Measurements from ENCODE around the gene FNDC3B. TPM values are rescaled to one million over a fixed set of nuclear protein-coding genes. Genes with fewer than 3 reads are reported as not detected.
A peak's percentile ranks its signal among the peaks of the same experiment; 100 is the strongest.

FNDC3B gene
- total and polyA plus RNA-seq, 3 donors from 2014 or later = 24.2 to 63.5 (median 57.7) TPM

DNA sequence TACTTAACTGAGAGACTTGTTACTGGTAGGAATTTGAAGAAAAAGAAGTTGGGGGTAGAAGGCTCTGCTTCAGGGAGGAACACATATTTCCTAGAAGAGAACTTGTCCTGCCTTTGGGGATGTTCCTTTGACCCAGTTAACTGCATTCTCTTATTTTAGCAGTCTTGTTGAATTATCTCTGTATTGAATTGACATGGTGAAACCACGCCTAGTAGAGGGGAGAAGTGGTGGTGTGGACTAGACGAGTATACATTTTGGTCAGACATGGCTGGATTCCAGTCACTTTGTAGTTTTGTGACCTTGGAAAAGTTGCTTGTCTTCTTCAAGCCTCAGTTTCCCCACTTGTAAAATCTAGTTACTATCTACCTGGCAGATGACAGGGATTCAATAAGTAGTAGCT lies 87.8 kb downstream of the FNDC3B start:
- TF ChIP-seq, protein P1, sequence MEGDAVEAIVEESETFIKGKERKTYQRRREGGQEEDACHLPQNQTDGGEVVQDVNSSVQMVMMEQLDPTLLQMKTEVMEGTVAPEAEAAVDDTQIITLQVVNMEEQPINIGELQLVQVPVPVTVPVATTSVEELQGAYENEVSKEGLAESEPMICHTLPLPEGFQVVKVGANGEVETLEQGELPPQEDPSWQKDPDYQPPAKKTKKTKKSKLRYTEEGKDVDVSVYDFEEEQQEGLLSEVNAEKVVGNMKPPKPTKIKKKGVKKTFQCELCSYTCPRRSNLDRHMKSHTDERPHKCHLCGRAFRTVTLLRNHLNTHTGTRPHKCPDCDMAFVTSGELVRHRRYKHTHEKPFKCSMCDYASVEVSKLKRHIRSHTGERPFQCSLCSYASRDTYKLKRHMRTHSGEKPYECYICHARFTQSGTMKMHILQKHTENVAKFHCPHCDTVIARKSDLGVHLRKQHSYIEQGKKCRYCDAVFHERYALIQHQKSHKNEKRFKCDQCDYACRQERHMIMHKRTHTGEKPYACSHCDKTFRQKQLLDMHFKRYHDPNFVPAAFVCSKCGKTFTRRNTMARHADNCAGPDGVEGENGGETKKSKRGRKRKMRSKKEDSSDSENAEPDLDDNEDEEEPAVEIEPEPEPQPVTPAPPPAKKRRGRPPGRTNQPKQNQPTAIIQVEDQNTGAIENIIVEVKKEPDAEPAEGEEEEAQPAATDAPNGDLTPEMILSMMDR (IDR thresholded peaks at IDR 0.05) = no peak
- no peak for TF ChIP-seq POLR2A (IDR thresholded peaks at IDR 0.05)
- intact Hi-C loops (cut with DNase I; ENCODE audit: low total_unique reads) = no loop called here
- Histone ChIP-seq H3K36me3 (ENCODE audit: low read depth, missing control alignments) (no peaks in the 10 kb centered on the region), H3K4me1 (peaks cover 20% of the 10 kb centered on the region), H3K4me3 (no peak overlapping the region), H3K9me3 (no peaks in the 10 kb centered on the region), H3K27ac (no peak overlapping the region), H3K27me3 (no peaks in the 10 kb centered on the region)
- no peak for DNase-seq
- WGBS, 2 donors = 81 to 83% methylated on average over 2 of the region's 2 CpGs

DNA sequence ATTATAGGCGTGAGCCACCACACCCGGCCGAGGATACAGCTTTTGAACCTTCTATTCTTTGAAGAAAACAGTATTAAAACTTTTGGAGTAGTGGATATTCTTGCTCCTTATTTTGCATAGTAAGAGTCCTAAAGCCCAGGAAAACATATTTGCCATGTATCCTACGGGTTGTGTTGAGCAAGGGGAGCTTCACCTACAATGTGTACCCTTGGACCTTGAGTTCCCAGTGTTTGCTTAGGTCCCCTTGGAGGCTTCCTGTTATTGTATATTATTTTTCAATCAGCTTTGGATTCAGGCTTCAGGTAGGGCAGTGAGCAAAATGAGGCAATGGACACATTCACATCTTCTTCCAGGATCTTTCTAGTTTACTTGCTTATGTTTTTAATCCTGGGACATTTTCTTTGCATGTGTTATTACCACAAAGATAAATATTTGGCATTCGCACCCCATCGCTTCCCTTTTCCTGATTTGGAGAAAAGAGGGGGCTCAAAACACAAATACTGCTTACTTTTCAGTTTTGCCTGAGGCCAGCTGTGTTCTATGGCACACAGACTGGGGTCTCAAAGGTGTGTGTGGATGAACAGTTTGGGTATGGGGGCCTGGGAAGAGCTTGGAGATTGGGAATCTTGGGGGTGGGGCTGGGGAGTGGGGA lies 88.7 kb downstream of the FNDC3B start:
- H3K27ac ChIP-seq = no peak overlapping the region
- no peak for DNase-seq
- no peaks in the 10 kb centered on the region for H3K27me3 ChIP-seq
- H3K36me3 ChIP-seq (ENCODE audit: low read depth, missing control alignments) = no peaks in the 10 kb centered on the region
- TF ChIP-seq, protein P1 (IDR thresholded peaks at IDR 0.05) = no peak
- no peak for TF ChIP-seq POLR2A (IDR thresholded peaks at IDR 0.05)
- WGBS, 2 donors = 97 to 98% methylated on average over 6 of the region's 6 CpGs
- H3K4me3 ChIP-seq = no peak overlapping the region
- H3K4me1 ChIP-seq = peaks cover 20% of the 10 kb centered on the region
- no peaks in the 10 kb centered on the region for H3K9me3 ChIP-seq
- intact Hi-C loops (cut with DNase I; ENCODE audit: low total_unique reads) = no loop called here

DNA sequence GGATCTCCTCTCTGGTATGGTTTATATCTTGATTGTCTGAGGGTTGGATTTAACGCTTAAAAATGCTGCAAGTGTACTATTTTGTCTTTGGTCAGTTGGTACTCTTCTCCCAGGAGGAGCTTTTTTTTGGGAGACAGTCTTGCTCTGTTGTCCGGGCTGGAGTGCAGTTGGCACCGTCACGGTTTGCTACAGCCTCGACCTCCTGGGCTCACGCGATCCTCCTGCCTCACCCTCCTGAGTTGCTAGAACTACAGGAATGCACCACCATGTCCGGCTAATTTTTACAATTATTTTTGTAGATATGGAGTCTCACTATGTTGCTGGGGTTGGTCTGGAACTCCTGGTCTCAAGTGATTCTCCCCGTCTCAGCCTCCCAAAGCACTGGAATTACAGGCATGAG lies 89.5 kb downstream of the FNDC3B start:
- intact Hi-C loops (cut with DNase I; ENCODE audit: low total_unique reads) = no loop called here
- TF ChIP-seq POLR2A (IDR thresholded peaks at IDR 0.05) = no peak
- TF ChIP-seq, protein P1 (IDR thresholded peaks at IDR 0.05) = no peak
- Histone ChIP-seq H3K4me1 (peaks cover 20% of the 10 kb centered on the region), H3K27ac (no peak overlapping the region), H3K4me3 (no peak overlapping the region), H3K27me3 (no peaks in the 10 kb centered on the region), H3K36me3 (ENCODE audit: low read depth, missing control alignments) (no peaks in the 10 kb centered on the region), H3K9me3 (no peaks in the 10 kb centered on the region)
- 95 to 97% methylated on average over 9 of the region's 9 CpGs for WGBS, 2 donors
- DNase-seq = no peak

DNA sequence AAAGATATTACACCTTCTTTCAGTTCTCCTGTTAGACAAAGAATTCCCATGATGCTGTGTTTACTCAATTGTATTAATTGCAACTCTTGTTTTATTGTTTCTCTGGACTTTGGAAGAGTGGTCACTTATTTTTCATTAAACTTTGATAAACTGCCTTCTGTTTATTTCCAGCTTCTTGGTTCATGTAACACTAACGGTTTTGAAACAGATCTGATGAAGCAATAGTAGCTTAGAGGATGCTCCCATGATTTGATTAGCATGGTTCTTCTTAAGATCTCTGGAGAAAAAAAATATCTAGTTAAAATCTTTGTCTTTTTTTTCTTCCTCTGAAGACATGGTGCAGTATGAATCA lies 90.1 kb downstream of the FNDC3B start:
- Histone ChIP-seq H3K9me3 (no peaks in the 10 kb centered on the region), H3K27ac (no peak overlapping the region), H3K4me1 (peaks cover 20% of the 10 kb centered on the region), H3K36me3 (ENCODE audit: low read depth, missing control alignments) (no peaks in the 10 kb centered on the region), H3K27me3 (no peaks in the 10 kb centered on the region), H3K4me3 (no peak overlapping the region)
- 63 to 67% methylated on average over 1 of the region's 1 CpG for WGBS, 2 donors
- intact Hi-C loops (cut with DNase I; ENCODE audit: low total_unique reads) = no loop called here
- DNase-seq = no peak
- no peak for TF ChIP-seq POLR2A (IDR thresholded peaks at IDR 0.05)

DNA sequence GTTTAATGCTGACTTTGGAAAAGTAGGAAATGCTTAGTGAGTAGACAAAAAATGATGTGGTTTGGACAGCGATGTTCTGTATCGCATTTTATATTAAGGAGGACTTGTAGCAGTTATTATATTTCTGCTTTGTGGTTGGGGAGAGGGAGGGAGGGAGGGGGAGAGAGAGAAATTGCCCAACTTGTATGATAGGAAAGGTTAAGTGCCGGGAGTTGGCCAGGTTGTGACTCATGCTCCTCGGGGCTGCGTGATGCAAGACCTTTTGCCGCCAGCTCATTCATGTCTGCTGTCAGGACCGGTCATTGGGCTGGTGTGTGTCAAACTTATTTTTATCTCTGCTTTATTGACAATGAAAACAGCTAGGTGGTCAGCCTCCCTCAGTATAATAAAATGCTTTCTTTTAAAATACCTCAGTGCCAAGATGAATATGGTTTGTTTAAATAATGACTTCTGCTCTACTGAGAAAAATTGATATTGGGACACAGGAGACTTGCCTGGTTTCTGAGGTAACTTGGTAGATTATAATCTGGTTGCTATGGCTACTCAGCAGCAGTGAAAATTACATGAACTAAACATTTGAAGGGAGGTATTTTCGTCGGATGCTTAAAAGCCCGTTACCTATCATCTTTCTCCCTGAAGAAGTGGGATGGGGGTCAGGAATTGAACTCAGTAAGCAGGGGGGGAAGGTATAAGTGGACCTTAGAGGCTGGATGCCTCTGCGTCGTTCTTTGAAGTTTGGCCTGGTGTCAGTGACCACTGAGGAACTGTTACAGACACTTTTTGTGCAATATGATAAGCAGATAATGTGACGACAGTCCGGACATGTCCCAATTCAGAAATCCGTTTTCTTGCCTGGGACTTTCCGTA lies 90.7 kb downstream of the FNDC3B start:
- 70 to 79% methylated on average over 16 of the region's 16 CpGs for WGBS, 2 donors
- no peaks in the 10 kb centered on the region for H3K9me3 ChIP-seq
- no peaks in the 10 kb centered on the region for H3K27me3 ChIP-seq
- intact Hi-C loops (cut with DNase I; ENCODE audit: low total_unique reads) = no loop called here
- H3K4me3 ChIP-seq = no peak overlapping the region
- no peak overlapping the region for H3K27ac ChIP-seq
- no peaks in the 10 kb centered on the region for H3K36me3 ChIP-seq (ENCODE audit: low read depth, missing control alignments)
- TF ChIP-seq, protein P1 (IDR thresholded peaks at IDR 0.05) = no peak
- no peak for TF ChIP-seq POLR2A (IDR thresholded peaks at IDR 0.05)
- peaks cover 20% of the 10 kb centered on the region for H3K4me1 ChIP-seq
- DNase-seq = peak; percentile 58

Data from testis (tissue), 3 donors.